ENCODE results near the gene ANKS1B.

- no peak for TF ChIP-seq CTCF (IDR thresholded peaks at IDR 0.05)
- TF ChIP-seq POLR2AphosphoS5 (IDR thresholded peaks at IDR 0.05), result no peak
Measured at GRCh38 chr12:99250091-99250490, 734.6 kb downstream of the ANKS1B start.

Measured in suprapubic skin (tissue), 3 donors.